Measurements from ENCODE around the gene XPO6. TPM values are rescaled to one million over a fixed set of nuclear protein-coding genes. Genes with fewer than 3 reads are reported as not detected.

The XPO6 gene
- total RNA-seq, 2 experiments from 2014 or later = 201 to 214 TPM

GRCh38 chr16:28208824-28209223, 2.9 kb downstream of the XPO6 start:
- H3K9me3 Mint-ChIP-seq = no peaks in the 10 kb centered on the region
- ChIA-PET CTCF (interaction anchor here (1.0 to 3.4 kb wide), 3 partner anchors 9 to 68 kb away, joined by 4 to 28 read pairs (median 4); no protein-coding TSS in a partner anchor), POLR2A (interaction anchor here (3.0 to 3.9 kb wide), 2 partner anchors 15 to 21 kb away, joined by 29 to 35 read pairs; no protein-coding TSS in a partner anchor)
- peak overlapping the region; percentile 72 for H3K27ac Mint-ChIP-seq
- peak; percentile 34 for DNase-seq
- H3K4me1 Mint-ChIP-seq (ENCODE audit: low read depth) = peaks cover 35% of the 10 kb centered on the region
- H3K4me3 Mint-ChIP-seq = peak overlapping the region; percentile 98
- peaks cover 38% of the 10 kb centered on the region for H3K36me3 Mint-ChIP-seq
- H3K27me3 Mint-ChIP-seq = no peaks in the 10 kb centered on the region
- intact Hi-C loops (cut with micrococcal nuclease) = no loop called here

GRCh38 chr16:28208131-28208530, 3.6 kb downstream of the XPO6 start:
- intact Hi-C loops (cut with micrococcal nuclease) = no loop called here
- Mint-ChIP-seq H3K36me3 (peaks cover 38% of the 10 kb centered on the region), H3K27ac (peak overlapping the region; percentile 72), H3K27me3 (no peaks in the 10 kb centered on the region), H3K9me3 (no peaks in the 10 kb centered on the region), H3K4me3 (no peak overlapping the region), H3K4me1 (ENCODE audit: low read depth) (peaks cover 35% of the 10 kb centered on the region)
- CTCF ChIA-PET = interaction anchor here (1.0 to 3.4 kb wide), 3 partner anchors 10 to 68 kb away, joined by 4 to 28 read pairs (median 4); no protein-coding TSS in a partner anchor
- POLR2A ChIA-PET = interaction anchor here (3.9 kb wide), 1 partner anchor 21 kb away, joined by 29 read pairs; no protein-coding TSS in a partner anchor
- no peak for DNase-seq

DNA sequence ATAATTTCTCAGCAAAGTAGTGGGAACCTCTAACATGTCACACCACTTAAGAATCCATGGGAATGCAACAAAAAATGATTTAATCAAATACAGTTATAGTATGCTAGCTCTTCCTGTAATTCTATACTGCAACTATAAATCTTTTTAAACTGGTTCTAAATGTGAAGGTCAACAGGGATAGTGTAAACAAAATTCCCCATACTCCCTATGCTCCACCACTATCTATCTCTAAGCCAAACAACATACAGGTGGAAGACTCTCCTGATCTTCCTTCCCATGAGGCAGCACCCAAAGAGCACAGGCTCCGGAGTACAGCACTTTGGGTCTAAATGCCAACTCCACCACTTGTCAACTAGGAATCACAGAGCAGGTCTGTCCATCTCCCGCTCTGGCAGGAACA, 4.4 kb downstream of the XPO6 start:
- intact Hi-C loops (cut with micrococcal nuclease) = no loop called here
- peak overlapping the region; percentile 53 for H3K27ac Mint-ChIP-seq
- H3K4me3 Mint-ChIP-seq = no peak overlapping the region
- no peaks in the 10 kb centered on the region for H3K9me3 Mint-ChIP-seq
- no peak for DNase-seq
- peaks cover 34% of the 10 kb centered on the region for H3K4me1 Mint-ChIP-seq (ENCODE audit: low read depth)
- ChIA-PET POLR2A (no interaction called here), CTCF (interaction anchor here (1.9 kb wide), 1 partner anchor 11 kb away, joined by 4 read pairs; no protein-coding TSS in a partner anchor)
- H3K27me3 Mint-ChIP-seq = no peaks in the 10 kb centered on the region
- peaks cover 42% of the 10 kb centered on the region for H3K36me3 Mint-ChIP-seq

GRCh38 chr16:28205974-28206373, 5.8 kb downstream of the XPO6 start:
- intact Hi-C loops (cut with micrococcal nuclease) = no loop called here
- Mint-ChIP-seq H3K36me3 (peaks cover 50% of the 10 kb centered on the region), H3K9me3 (no peaks in the 10 kb centered on the region), H3K27me3 (no peaks in the 10 kb centered on the region), H3K4me3 (no peak overlapping the region), H3K27ac (no peak overlapping the region), H3K4me1 (ENCODE audit: low read depth) (peaks cover 35% of the 10 kb centered on the region)
- ChIA-PET CTCF (no interaction called here), POLR2A (interaction anchor here (0.7 kb wide), 1 partner anchor 11 kb away, joined by 3 read pairs; no protein-coding TSS in a partner anchor)
- no peak for DNase-seq

GRCh38 chr16:28205117-28205899, 6.5 kb downstream of the XPO6 start:
- H3K4me1 Mint-ChIP-seq (ENCODE audit: low read depth) = peaks cover 42% of the 10 kb centered on the region
- H3K4me3 Mint-ChIP-seq = no peak overlapping the region
- no peak for DNase-seq
- H3K9me3 Mint-ChIP-seq = no peaks in the 10 kb centered on the region
- H3K36me3 Mint-ChIP-seq = peaks cover 49% of the 10 kb centered on the region
- no peak overlapping the region for H3K27ac Mint-ChIP-seq
- ChIA-PET CTCF (no interaction called here), POLR2A (no interaction called here)
- H3K27me3 Mint-ChIP-seq = no peaks in the 10 kb centered on the region
- intact Hi-C loops (cut with micrococcal nuclease) = no loop called here

- CTCF ChIA-PET = interaction anchor here (1.0 to 1.3 kb wide), 2 partner anchors 11 to 22 kb away, joined by 3 to 4 read pairs; no protein-coding TSS in a partner anchor
- Mint-ChIP-seq H3K36me3 (peaks cover 46% of the 10 kb centered on the region), H3K27me3 (no peaks in the 10 kb centered on the region), H3K4me1 (ENCODE audit: low read depth) (peaks cover 43% of the 10 kb centered on the region), H3K9me3 (no peaks in the 10 kb centered on the region), H3K27ac (no peak overlapping the region), H3K4me3 (no peak overlapping the region)
- no peak for DNase-seq
- intact Hi-C loops (cut with micrococcal nuclease) = no loop called here
- POLR2A ChIA-PET = no interaction called here
These were observed 7.1 kb downstream of the XPO6 start for GRCh38 chr16:28204622-28205021.

DNA sequence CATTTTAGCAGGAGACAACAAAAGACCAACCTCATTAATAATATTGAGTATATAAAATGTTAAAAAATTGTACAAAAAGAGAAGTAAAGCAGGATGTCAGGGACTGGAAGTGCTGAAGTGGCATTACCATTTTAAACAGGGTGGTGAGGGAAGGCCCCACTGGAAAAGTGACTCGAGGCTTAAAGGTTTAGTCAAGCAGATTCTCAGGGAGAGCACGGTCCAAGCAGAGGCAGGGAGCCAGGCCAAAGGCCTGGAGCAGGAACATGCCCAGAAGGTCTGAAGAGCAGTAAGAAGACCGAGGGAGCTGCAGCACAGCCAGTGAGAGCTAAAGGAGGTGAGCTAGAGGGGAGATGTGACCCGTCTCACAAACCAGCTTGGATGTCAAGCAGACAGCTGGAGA, 7.6 kb downstream of the XPO6 start:
- Mint-ChIP-seq H3K36me3 (peaks cover 46% of the 10 kb centered on the region), H3K27me3 (no peaks in the 10 kb centered on the region), H3K27ac (no peak overlapping the region), H3K4me1 (ENCODE audit: low read depth) (peaks cover 43% of the 10 kb centered on the region), H3K4me3 (no peak overlapping the region), H3K9me3 (no peaks in the 10 kb centered on the region)
- CTCF ChIA-PET = interaction anchor here (1.0 to 1.3 kb wide), 3 partner anchors 10 to 21 kb away, joined by 3 to 4 read pairs (median 4); no protein-coding TSS in a partner anchor
- POLR2A ChIA-PET = no interaction called here
- DNase-seq = no peak
- intact Hi-C loops (cut with micrococcal nuclease) = no loop called here

DNA sequence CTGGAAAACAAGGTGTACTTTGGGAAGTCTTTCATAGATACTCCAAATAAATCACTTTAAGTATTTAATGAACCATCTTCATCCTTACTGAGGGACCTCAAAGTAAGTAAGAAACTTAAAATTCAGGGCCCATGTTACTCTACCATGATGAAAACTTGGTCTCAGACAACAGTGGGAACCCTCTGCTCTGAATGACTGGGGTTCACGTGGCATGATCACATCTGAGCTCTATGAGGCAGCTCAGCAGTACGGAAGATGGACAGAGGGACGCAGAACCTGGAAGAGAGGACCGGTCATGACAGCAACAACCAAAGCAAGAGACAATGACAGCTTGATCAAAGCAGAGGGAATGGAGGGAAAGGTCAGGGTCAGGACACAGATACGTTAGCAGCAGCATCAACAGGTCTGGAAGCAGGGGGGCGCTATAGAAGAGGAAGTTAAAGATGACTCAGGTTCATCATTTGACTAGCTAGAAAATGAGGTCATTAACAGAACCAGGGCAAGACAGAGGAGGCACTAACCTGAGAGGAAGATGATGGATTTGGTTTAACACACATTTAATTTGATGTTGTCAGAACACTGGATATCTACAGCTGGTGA, 9.5 kb downstream of the XPO6 start:
- Mint-ChIP-seq H3K27me3 (no peaks in the 10 kb centered on the region), H3K4me1 (ENCODE audit: low read depth) (peaks cover 32% of the 10 kb centered on the region), H3K27ac (no peak overlapping the region), H3K9me3 (no peaks in the 10 kb centered on the region), H3K36me3 (peaks cover 35% of the 10 kb centered on the region), H3K4me3 (peak overlapping the region; percentile 14)
- intact Hi-C loops (cut with micrococcal nuclease) = loop anchor here (1.0 kb wide), 2 partner anchors 8 to 9 kb away; no protein-coding TSS in a partner anchor
- ChIA-PET CTCF (interaction anchor here (0.7 to 1.7 kb wide), 17 partner anchors 8 to 95 kb away, joined by 3 to 17 read pairs (median 4); partner anchors contain the start of gene XPO6), POLR2A (interaction anchor here (0.9 to 1.8 kb wide), 6 partner anchors 9 to 21 kb away, joined by 3 to 17 read pairs (median 4); partner anchors contain the start of gene XPO6)
- DNase-seq = peak; percentile 74

- ChIA-PET POLR2A (interaction anchor here (1.3 kb wide), 1 partner anchor 13 kb away, joined by 3 read pairs; no protein-coding TSS in a partner anchor), CTCF (no interaction called here)
- intact Hi-C loops (cut with micrococcal nuclease) = no loop called here
- H3K27ac Mint-ChIP-seq = peak overlapping the region; percentile 20
- peaks cover 35% of the 10 kb centered on the region for H3K4me1 Mint-ChIP-seq (ENCODE audit: low read depth)
- peaks cover 36% of the 10 kb centered on the region for H3K36me3 Mint-ChIP-seq
- no peaks in the 10 kb centered on the region for H3K27me3 Mint-ChIP-seq
- no peak for DNase-seq
- no peaks in the 10 kb centered on the region for H3K9me3 Mint-ChIP-seq
- H3K4me3 Mint-ChIP-seq = no peak overlapping the region
These were observed 11.1 kb downstream of the XPO6 start for GRCh38 chr16:28200661-28201060.

GRCh38 chr16:28196387-28196987, 15.3 kb downstream of the XPO6 start:
- CTCF ChIA-PET = interaction anchor here (1.3 kb wide), 1 partner anchor 13 kb away, joined by 3 read pairs; no protein-coding TSS in a partner anchor

DNA sequence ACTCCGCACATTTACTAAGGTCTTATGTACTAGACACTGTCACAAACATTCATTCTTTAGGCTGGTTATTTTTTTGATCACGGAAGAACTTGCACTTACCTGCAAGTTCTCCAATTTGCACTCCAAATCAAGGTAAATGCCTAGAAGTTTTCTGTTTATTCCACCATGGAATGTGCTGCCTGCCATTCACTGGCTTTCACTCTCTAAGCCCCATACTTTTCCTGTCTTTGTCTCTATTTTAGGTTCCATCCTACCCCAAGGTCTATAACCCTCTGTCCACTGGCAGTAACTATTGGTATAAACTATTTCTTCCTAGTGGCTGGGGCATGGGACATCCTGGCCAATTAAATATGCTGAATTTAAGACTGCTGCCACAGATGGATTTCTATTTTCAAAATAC, 15.9 kb downstream of the XPO6 start:
- no peaks in the 10 kb centered on the region for H3K27me3 Mint-ChIP-seq
- no peak overlapping the region for H3K4me3 Mint-ChIP-seq
- H3K36me3 Mint-ChIP-seq = peaks cover 32% of the 10 kb centered on the region
- H3K9me3 Mint-ChIP-seq = no peaks in the 10 kb centered on the region
- CTCF ChIA-PET = interaction anchor here (1.1 to 4.2 kb wide), 2 partner anchors 14 to 55 kb away, joined by 3 to 28 read pairs; no protein-coding TSS in a partner anchor
- intact Hi-C loops (cut with micrococcal nuclease) = loop anchor here (2.0 kb wide), 1 partner anchor 15 kb away; no protein-coding TSS in a partner anchor
- POLR2A ChIA-PET = interaction anchor here (4.7 kb wide), 1 partner anchor 14 kb away, joined by 35 read pairs; no protein-coding TSS in a partner anchor
- DNase-seq = no peak
- H3K4me1 Mint-ChIP-seq (ENCODE audit: low read depth) = peaks cover 74% of the 10 kb centered on the region
- peak overlapping the region; percentile 98 for H3K27ac Mint-ChIP-seq

More at GRCh38 chr16:28196387-28196987, 15.3 kb downstream of the XPO6 start:
- Mint-ChIP-seq H3K27me3 (no peaks in the 10 kb centered on the region), H3K36me3 (peaks cover 35% of the 10 kb centered on the region), H3K27ac (peak overlapping the region; percentile 98), H3K9me3 (no peaks in the 10 kb centered on the region), H3K4me1 (ENCODE audit: low read depth) (peaks cover 74% of the 10 kb centered on the region), H3K4me3 (no peak overlapping the region)
- no peak for DNase-seq
- intact Hi-C loops (cut with micrococcal nuclease) = no loop called here
- POLR2A ChIA-PET = no interaction called here
